Fibroblast of lung (primary cell): ENCODE data around the gene CDX1. TPM values are rescaled to one million over a fixed set of nuclear protein-coding genes. Genes with fewer than 3 reads are reported as not detected.
A peak's percentile ranks its signal among the peaks of the same experiment; 100 is the strongest.

Source experiments
- DNase-seq, 2 donors: peaks; one replicate each; pipeline versions ENCODE4 v3.0.0 to v3.0.0-alpha.2; 2010; ENCODE audit warnings: low read depth in 2 of 2
- H2AFZ ChIP-seq: 2 replicates; pipeline ENCODE4 v1.5.1; 2012; ENCODE audit warnings: low read length, control low read depth, inconsistent platforms
- H3K27ac ChIP-seq: 2 replicates; pipeline ENCODE4 v1.5.1; 2011; ENCODE audit warnings: low read length, control low read depth; ENCODE audit not compliant: insufficient read depth
- H3K27me3 ChIP-seq: 2 replicates; pipeline ENCODE4 v1.5.1; 2011; ENCODE audit warnings: mild to moderate bottlenecking, low read length; ENCODE audit not compliant: control insufficient read depth, insufficient read depth
- H3K36me3 ChIP-seq: 2 replicates; pipeline ENCODE4 v1.5.1; 2011; ENCODE audit warnings: low read length; ENCODE audit not compliant: control insufficient read depth, insufficient read depth
- H3K4me1 ChIP-seq: 2 replicates; pipeline ENCODE4 v1.5.1; 2011; ENCODE audit warnings: low read length; ENCODE audit not compliant: control insufficient read depth, insufficient read depth; ENCODE audit errors: extremely low read depth
- H3K4me2 ChIP-seq: 2 replicates; pipeline ENCODE4 v1.5.1; 2011; ENCODE audit warnings: low read length, control low read depth; ENCODE audit not compliant: insufficient read depth; ENCODE audit errors: extremely low read depth
- H3K4me3 ChIP-seq, 4 experiments: fragments of 200-600 bp in 1 of 4; sonication (generic) in 1 of 4; replicated peaks in 1 of 4; 2 replicates each; pipeline ENCODE4 v1.5.1; 2011 to 2016; ENCODE audit warnings: low read length in 4 of 4, low read depth in 3 of 4, mild to moderate bottlenecking in 3 of 4, control low read depth in 2 of 4, inconsistent platforms in 1 of 4, mixed read lengths in 1 of 4; ENCODE audit not compliant: insufficient read depth in 1 of 4; ENCODE audit errors: control extremely low read depth in 1 of 4
- H3K79me2 ChIP-seq: 2 replicates; pipeline ENCODE4 v1.5.1; 2012; ENCODE audit warnings: mild to moderate bottlenecking, low read length, inconsistent platforms; ENCODE audit not compliant: control insufficient read depth, insufficient read depth
- H3K9ac ChIP-seq: 2 replicates; pipeline ENCODE4 v1.5.1; 2011; ENCODE audit warnings: mild to moderate bottlenecking, low read length, control low read depth; ENCODE audit not compliant: insufficient read depth
- H3K9me3 ChIP-seq: 2 replicates; pipeline ENCODE4 v1.5.1; 2012; ENCODE audit warnings: low read depth, low read length; ENCODE audit not compliant: control insufficient read depth, insufficient read depth
- H4K20me1 ChIP-seq: 2 replicates; pipeline ENCODE4 v1.5.1; 2011; ENCODE audit warnings: low read length; ENCODE audit not compliant: control insufficient read depth, insufficient read depth; ENCODE audit errors: extremely low read depth
- EZH2 ChIP-seq: IDR thresholded peaks from 2 replicates; pipeline ENCODE4 v1.5.1; 2012; ENCODE audit warnings: low read length, control low read depth, mild to moderate bottlenecking; ENCODE audit errors: missing control alignments
- polyA plus RNA-seq, 2 donors: library from polyadenylated mRNA; depleted of rRNA in 1 of 2; stranded (reverse) in 1 of 2; unstranded in 1 of 2; fragments of >200 nt; gene quantifications; 2 replicates each; pipeline ENCODE4 v1.2.1, GENCODE V29; 2011 to 2012; ENCODE audit warnings: missing spikeins in 1 of 2
- total RNA-seq: library from RNA; depleted of rRNA; stranded (reverse); fragments of >200 nt; gene quantifications from 2 replicates; pipeline ENCODE4 v1.2.1, GENCODE V29; 2014
- TF ChIP-seq, protein P1 (sequence below), 2 donors: IDR thresholded peaks in 1 of 2; conservative IDR thresholded peaks in 1 of 2; 1 replicate in 1 of 2; 2 replicates in 1 of 2; pipeline ENCODE4 v1.5.1; 2011 to 2012; ENCODE audit warnings: low read length in 2 of 2, control low read depth in 1 of 2, inconsistent platforms in 1 of 2, low read depth in 1 of 2, mild to moderate bottlenecking in 1 of 2

The CDX1 gene
- total and polyA plus RNA-seq, 2 donors (not counting 1 experiment from before 2014, with no cell fraction given) = 0.33 to 1.8 TPM

DNA sequence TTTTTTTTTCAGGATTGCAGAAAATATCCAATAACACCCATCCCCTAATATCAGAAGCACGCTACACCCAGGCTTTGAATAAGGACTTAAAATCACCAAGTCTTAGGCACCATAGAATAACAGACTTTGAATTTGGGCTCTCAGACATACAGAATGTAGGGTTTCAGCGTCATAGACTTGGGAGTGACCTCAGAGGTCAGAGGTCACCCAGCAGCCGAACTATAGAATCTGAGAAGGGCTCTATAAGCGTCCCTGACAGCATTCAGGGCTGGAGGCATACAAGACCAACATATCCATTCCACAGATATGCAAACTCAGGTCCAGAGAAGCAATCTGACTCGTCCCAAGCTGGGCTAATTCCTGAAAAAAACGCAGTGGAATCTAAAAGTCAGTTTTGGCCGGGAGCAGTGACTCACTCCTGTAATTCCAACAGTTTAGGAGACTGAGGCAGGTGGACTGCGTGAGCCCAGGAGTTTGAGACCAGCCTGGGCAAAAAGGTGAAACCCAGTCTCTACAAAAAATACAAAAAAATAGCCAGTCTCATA, 58.0 kb downstream of the CDX1 start:
- Histone ChIP-seq H3K9me3 (no peaks in the 10 kb centered on the region), H3K79me2 (no peaks in the 10 kb centered on the region), H3K4me1 (no peaks in the 10 kb centered on the region), H3K27ac (no peak overlapping the region), H3K4me2 (no peak overlapping the region), H3K27me3 (no peaks in the 10 kb centered on the region), H3K4me3 (no peak overlapping the region), H3K36me3 (no peaks in the 10 kb centered on the region), H4K20me1 (no peaks in the 10 kb centered on the region), H2AFZ (no peak overlapping the region), H3K9ac (no peak overlapping the region)
- peak in 1 of 2 donors; percentile 27 for DNase-seq
- TF ChIP-seq, protein P1, sequence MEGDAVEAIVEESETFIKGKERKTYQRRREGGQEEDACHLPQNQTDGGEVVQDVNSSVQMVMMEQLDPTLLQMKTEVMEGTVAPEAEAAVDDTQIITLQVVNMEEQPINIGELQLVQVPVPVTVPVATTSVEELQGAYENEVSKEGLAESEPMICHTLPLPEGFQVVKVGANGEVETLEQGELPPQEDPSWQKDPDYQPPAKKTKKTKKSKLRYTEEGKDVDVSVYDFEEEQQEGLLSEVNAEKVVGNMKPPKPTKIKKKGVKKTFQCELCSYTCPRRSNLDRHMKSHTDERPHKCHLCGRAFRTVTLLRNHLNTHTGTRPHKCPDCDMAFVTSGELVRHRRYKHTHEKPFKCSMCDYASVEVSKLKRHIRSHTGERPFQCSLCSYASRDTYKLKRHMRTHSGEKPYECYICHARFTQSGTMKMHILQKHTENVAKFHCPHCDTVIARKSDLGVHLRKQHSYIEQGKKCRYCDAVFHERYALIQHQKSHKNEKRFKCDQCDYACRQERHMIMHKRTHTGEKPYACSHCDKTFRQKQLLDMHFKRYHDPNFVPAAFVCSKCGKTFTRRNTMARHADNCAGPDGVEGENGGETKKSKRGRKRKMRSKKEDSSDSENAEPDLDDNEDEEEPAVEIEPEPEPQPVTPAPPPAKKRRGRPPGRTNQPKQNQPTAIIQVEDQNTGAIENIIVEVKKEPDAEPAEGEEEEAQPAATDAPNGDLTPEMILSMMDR (conservative IDR thresholded peaks at IDR 0.05 in 1 of 2, IDR thresholded peaks at IDR 0.05 in 1 of 2; ENCODE audit: low read depth in 1 of 2, low read length in 2 of 2) = no peak
- TF ChIP-seq EZH2 = no peak

DNA sequence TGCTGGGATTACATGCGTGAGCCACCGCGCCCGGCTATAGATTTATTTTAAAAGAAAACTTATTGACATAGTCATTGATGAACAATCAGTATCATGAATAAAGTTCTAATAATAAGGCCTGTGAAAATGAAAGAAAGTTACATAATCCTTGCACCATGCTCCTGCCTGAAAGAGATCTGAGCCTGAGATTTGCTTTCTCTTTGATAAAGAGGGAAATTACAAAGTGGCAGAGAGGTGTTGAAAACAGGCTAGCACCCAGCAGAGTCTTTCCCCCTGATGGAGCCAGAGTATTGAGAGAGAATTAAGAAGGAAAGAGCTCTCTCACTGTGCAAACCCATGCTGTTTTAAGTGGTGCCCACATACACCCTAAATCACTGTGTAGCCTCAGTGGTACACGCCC, 60.5 kb downstream of the CDX1 start:
- DNase-seq = no peak
- no peaks in the 10 kb centered on the region for H4K20me1 ChIP-seq
- no peak overlapping the region for H3K9ac ChIP-seq
- H3K9me3 ChIP-seq = no peaks in the 10 kb centered on the region
- no peak overlapping the region for H3K27ac ChIP-seq
- H3K27me3 ChIP-seq = no peaks in the 10 kb centered on the region
- H3K4me3 ChIP-seq = no peak overlapping the region
- no peaks in the 10 kb centered on the region for H3K79me2 ChIP-seq
- TF ChIP-seq EZH2 = no peak
- TF ChIP-seq, protein P1 (conservative IDR thresholded peaks at IDR 0.05 in 1 of 2, IDR thresholded peaks at IDR 0.05 in 1 of 2; ENCODE audit: low read depth in 1 of 2, low read length in 2 of 2) = no peak
- no peaks in the 10 kb centered on the region for H3K4me1 ChIP-seq
- H3K36me3 ChIP-seq = no peaks in the 10 kb centered on the region
- no peak overlapping the region for H3K4me2 ChIP-seq
- no peak overlapping the region for H2AFZ ChIP-seq

DNA sequence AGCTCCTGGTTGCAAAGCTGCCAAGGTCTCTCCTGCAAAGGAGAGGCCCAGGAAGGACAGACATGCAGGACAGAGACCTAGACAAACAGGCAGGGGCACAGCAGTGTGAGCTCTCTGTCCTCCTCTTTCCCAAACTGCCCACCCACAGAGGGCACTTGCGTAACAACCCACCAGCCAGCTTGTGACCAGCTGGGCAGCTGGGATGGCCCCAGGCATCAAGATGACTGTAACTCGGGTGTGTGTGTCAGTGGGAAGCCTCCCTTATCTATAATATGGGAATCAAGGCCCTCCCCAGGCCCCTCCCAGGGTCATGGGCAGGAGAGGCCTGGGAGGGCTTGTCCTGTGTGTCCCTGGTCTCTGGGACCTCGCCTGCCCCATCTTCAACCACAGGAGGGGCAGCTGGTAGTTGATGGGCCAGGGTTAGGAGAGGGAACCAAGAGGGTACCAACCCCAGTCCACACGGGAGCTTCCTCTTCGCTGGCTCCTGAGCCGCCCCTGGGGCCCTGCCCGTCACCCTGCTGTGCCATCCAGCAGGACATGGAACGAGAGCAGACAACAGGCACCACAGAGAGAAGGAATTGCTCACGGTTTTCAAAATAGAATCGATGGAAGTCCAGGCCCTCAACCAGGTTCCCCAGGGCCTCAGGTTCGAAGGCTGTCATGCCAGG, 61.2 kb downstream of the CDX1 start:
- Histone ChIP-seq H3K4me2 (no peak overlapping the region), H2AFZ (no peak overlapping the region), H3K27ac (no peak overlapping the region), H3K4me1 (no peaks in the 10 kb centered on the region), H4K20me1 (no peaks in the 10 kb centered on the region), H3K9me3 (no peaks in the 10 kb centered on the region), H3K79me2 (no peaks in the 10 kb centered on the region), H3K9ac (no peak overlapping the region), H3K36me3 (no peaks in the 10 kb centered on the region), H3K27me3 (no peaks in the 10 kb centered on the region), H3K4me3 (no peak overlapping the region)
- TF ChIP-seq, protein P1 (conservative IDR thresholded peaks at IDR 0.05 in 1 of 2, IDR thresholded peaks at IDR 0.05 in 1 of 2; ENCODE audit: low read depth in 1 of 2, low read length in 2 of 2) = no peak
- no peak for TF ChIP-seq EZH2
- DNase-seq = peak in 1 of 2 donors; percentile 39
